OCI-LY3 (cell line): ENCODE data around the gene WWOX.

Experiments
- H2AFZ ChIP-seq: fragments of 200-600, 300-600 bp; shearing (Covaris generic); 2 replicates; pipeline ENCODE4 v1.6.0; 2014; ENCODE audit warnings: antibody characterized with exemption, low read depth, low read length
- H3K27ac ChIP-seq: fragments of 200-600, 300-600 bp; sonication (generic); 2 replicates; pipeline ENCODE4 v1.5.1; 2014; ENCODE audit warnings: mild to moderate bottlenecking, low read length, moderate library complexity, mixed read lengths
- H3K27me3 ChIP-seq: fragments of 200-600, 300-600 bp; sonication (generic); 2 replicates; pipeline ENCODE4 v1.6.1; 2014; ENCODE audit warnings: low read depth, low read length, mixed read lengths
- H3K36me3 ChIP-seq: fragments of 200-600, 300-600 bp; sonication (generic); replicated peaks from 2 replicates; pipeline ENCODE3; 2014; ENCODE audit warnings: low read depth, low read length, mixed read lengths
- H3K4me1 ChIP-seq: fragments of 300-600, 200-600 bp; sonication (generic); 2 replicates; pipeline ENCODE4 v1.6.1; 2014; ENCODE audit warnings: low read length, mixed read lengths
- H3K4me2 ChIP-seq: fragments of 200-600, 300-600 bp; sonication (generic); 2 replicates; pipeline ENCODE4 v1.6.1; 2014; ENCODE audit warnings: low read length, mixed read lengths
- H3K4me3 ChIP-seq: fragments of 300-600, 200-600 bp; sonication (generic); 2 replicates; pipeline ENCODE4 v1.5.1; 2014; ENCODE audit warnings: antibody characterized with exemption, mild to moderate bottlenecking, low read length, moderate library complexity
- H3K79me2 ChIP-seq: fragments of 300-600, 200-600 bp; shearing (Covaris generic); 2 replicates; pipeline ENCODE4 v1.6.1; 2014; ENCODE audit warnings: mild to moderate bottlenecking, low read length, mixed read lengths
- H3K9ac ChIP-seq: fragments of 300-600, 200-600 bp; shearing (Covaris generic); 2 replicates; pipeline ENCODE4 v1.6.0; 2014; ENCODE audit warnings: mild to moderate bottlenecking, low read length, moderate library complexity
- H3K9me3 ChIP-seq: fragments of 200-600, 300-600 bp; shearing (Covaris generic); 2 replicates; pipeline ENCODE4 v1.6.1; 2014; ENCODE audit warnings: low read length, mixed read lengths; ENCODE audit not compliant: insufficient read depth
- H4K20me1 ChIP-seq: fragments of 200-600, 300-600 bp; sonication (generic); 2 replicates; pipeline ENCODE4 v1.6.1; 2016; ENCODE audit warnings: low read length, mixed read lengths; ENCODE audit not compliant: insufficient read depth
- EZH2phosphoT487 ChIP-seq: fragments of 200-600 bp; shearing (Covaris generic); IDR thresholded peaks from 2 replicates; pipeline ENCODE4 v1.6.1; 2018; ENCODE audit warnings: antibody characterized with exemption, mixed run types, low read depth
- TF ChIP-seq, protein P1 (sequence below): fragments of 200-600, 300-600 bp; sonication (generic); IDR thresholded peaks from 2 replicates; pipeline ENCODE4 v1.5.1; 2014; ENCODE audit warnings: antibody characterized with exemption, low read length, low read depth

Gene WWOX

DNA sequence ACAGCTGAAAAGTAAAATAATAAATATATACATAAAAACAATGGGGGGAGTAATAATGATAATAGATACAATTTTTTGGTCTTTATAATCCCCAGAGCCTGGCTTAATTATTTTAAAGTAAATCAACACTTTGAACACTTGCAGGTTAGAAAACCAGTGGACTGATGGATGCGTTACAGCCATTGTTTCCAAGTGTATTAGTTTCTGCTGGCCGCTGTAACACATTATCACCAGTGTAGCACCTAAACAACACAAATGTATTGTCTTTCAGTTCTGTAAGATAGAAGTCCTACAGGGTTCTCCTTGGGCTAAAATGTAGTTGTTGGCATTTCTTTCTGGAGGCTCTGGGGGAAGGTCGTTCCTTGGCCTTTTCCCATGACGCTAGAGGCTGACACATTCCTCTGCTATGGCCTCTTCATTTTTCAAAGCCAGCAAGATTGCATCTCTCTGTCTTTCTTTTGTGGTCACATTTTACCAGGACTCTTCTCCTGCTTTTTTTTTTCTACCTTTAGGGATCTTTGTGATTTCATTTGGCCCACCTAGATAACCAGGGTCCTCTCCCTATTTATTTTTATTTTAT is 116.8 kb downstream of the WWOX start:
- TF ChIP-seq EZH2phosphoT487, result no peak
- TF ChIP-seq, protein P1, sequence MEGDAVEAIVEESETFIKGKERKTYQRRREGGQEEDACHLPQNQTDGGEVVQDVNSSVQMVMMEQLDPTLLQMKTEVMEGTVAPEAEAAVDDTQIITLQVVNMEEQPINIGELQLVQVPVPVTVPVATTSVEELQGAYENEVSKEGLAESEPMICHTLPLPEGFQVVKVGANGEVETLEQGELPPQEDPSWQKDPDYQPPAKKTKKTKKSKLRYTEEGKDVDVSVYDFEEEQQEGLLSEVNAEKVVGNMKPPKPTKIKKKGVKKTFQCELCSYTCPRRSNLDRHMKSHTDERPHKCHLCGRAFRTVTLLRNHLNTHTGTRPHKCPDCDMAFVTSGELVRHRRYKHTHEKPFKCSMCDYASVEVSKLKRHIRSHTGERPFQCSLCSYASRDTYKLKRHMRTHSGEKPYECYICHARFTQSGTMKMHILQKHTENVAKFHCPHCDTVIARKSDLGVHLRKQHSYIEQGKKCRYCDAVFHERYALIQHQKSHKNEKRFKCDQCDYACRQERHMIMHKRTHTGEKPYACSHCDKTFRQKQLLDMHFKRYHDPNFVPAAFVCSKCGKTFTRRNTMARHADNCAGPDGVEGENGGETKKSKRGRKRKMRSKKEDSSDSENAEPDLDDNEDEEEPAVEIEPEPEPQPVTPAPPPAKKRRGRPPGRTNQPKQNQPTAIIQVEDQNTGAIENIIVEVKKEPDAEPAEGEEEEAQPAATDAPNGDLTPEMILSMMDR, result no peak
- no peak overlapping the region for H3K9ac ChIP-seq
- H3K9me3 ChIP-seq, result no peaks in the 10 kb centered on the region

DNA sequence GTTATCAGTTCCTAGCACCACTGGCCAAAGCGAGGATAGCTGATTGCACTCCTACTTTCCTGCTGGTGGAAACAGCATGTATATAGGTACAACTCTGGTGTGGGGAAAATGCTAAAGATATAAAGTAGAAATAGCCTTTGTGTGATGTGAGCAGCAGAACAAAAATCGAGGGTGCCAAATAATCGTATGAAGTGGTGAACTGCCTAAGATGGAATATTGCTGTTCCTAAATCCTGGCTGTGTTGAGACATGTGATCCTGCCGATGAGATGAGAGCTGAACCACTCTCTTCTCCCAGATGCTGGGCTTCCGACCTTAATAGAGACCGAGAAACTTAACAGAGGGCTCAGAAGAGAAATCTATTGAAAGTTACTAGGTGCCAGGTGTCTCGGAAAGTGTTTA is 117.8 kb downstream of the WWOX start:
- Histone ChIP-seq H2AFZ (no peak overlapping the region), H3K27me3 (no peaks in the 10 kb centered on the region), H3K4me3 (no peak overlapping the region), H3K9me3 (no peaks in the 10 kb centered on the region), H3K9ac (no peak overlapping the region), H3K27ac (no peak overlapping the region), H3K4me2 (no peak overlapping the region), H3K79me2 (no peaks in the 10 kb centered on the region), H3K36me3 (no peaks in the 10 kb centered on the region), H4K20me1 (no peaks in the 10 kb centered on the region), H3K4me1 (0 out of 2 replicates have a peak, but pooled peaks cover 3% of the 10 kb centered on the region)
- no peak for TF ChIP-seq EZH2phosphoT487
- TF ChIP-seq, protein P1, result no peak

More for the DNA sequence above, 116.8 kb downstream of the WWOX start:
- Histone ChIP-seq H4K20me1 (no peaks in the 10 kb centered on the region), H2AFZ (no peak overlapping the region), H3K4me3 (no peak overlapping the region), H3K4me2 (no peak overlapping the region), H3K27ac (no peak overlapping the region), H3K27me3 (no peaks in the 10 kb centered on the region), H3K36me3 (no peaks in the 10 kb centered on the region), H3K79me2 (no peaks in the 10 kb centered on the region), H3K4me1 (0 out of 2 replicates have a peak, but pooled peaks cover under 1% of the 10 kb centered on the region)

DNA sequence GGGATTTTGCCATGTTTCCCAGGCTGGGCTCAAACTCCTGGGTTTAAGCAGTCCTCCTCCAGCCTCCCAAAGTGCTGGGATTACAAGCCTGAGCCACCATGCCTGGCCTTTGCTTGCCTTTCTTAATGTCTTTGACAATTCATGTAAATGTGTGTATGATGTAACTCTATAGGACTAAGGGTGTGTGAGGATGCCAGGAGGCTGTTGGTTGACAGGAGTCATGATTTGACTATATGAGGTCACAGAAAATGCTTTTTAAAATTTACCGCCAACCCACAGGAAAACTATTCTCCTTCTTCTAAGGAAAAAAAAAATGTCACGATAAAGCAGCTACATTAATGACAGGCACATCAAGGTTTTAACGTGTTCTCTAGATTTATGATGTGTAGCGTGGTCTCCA is 118.8 kb downstream of the WWOX start:
- Histone ChIP-seq H3K79me2 (no peaks in the 10 kb centered on the region), H3K27me3 (no peaks in the 10 kb centered on the region), H4K20me1 (no peaks in the 10 kb centered on the region), H3K36me3 (no peaks in the 10 kb centered on the region), H3K27ac (no peak overlapping the region), H3K4me2 (no peak overlapping the region), H2AFZ (no peak overlapping the region), H3K4me1 (0 out of 2 replicates have a peak, but pooled peaks cover 3% of the 10 kb centered on the region), H3K9ac (no peak overlapping the region), H3K4me3 (no peak overlapping the region), H3K9me3 (no peaks in the 10 kb centered on the region)
- TF ChIP-seq, protein P1, result no peak
- no peak for TF ChIP-seq EZH2phosphoT487

DNA sequence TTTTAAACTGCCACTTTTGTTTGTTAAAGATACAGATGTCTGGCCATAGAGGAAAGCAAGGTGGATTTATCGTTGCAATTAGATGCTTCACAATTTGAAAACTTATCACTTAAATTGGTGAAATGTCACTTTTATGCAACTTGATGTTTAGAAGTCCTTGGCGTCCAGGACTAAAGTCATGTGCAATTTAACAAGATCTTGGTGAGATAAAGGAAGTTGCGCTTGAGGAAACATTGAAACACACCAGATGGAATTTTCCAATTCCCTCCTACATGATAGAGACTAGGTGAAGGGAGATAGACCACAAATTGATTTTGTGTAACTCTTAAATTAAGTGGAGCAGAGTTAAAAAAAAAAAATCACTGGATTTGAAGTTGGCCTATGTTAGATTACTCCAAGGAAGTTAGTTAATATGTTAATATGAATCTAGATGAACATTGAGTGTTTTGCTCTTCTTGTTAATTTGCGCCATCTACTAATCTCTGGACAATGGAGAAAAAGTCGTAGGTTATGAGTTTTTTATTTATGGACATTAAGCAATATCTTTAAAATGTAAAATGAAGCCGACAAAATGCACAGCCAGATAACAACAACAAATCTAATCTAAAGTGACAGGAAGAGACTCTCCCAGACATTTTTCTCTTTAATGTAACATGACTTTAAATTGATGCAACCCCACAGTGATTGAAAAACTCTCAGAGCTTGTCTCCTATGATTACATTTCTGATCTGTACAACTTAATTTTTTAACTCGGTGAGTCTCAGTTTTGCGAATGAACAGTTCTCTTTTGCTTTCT is 119.6 kb downstream of the WWOX start:
- no peak overlapping the region for H3K9ac ChIP-seq
- H3K27ac ChIP-seq, result no peak overlapping the region
- H3K27me3 ChIP-seq, result no peaks in the 10 kb centered on the region
- H3K4me3 ChIP-seq, result no peak overlapping the region
- H4K20me1 ChIP-seq, result no peaks in the 10 kb centered on the region
- H3K36me3 ChIP-seq, result no peaks in the 10 kb centered on the region
- no peaks in the 10 kb centered on the region for H3K79me2 ChIP-seq
- H3K4me1 ChIP-seq, result 0 out of 2 replicates have a peak, but pooled peaks cover 3% of the 10 kb centered on the region
- no peaks in the 10 kb centered on the region for H3K9me3 ChIP-seq
- H3K4me2 ChIP-seq, result no peak overlapping the region
- TF ChIP-seq, protein P1, result no peak
- TF ChIP-seq EZH2phosphoT487, result no peak
- no peak overlapping the region for H2AFZ ChIP-seq
